Stimulated activated CD4-positive, alpha-beta T cell treated with anti-CD3 and anti-CD28 coated beads, Interleukin-12 subunit alpha, Interleukin-12 subunit beta, amount 100 ng/mL, for 4 hours (primary cell): ENCODE measurements around the gene CISD2.
"Not testable (repeated sequence)": the region's sequence is repeated elsewhere in the genome, so short reads cannot be mapped to it uniquely, and the experiment has no call there.

Source experiments
- DNase-seq: peaks from one replicate; pipeline ENCODE4 v3.0.0-alpha.2; 2020

The CISD2 gene

DNA sequence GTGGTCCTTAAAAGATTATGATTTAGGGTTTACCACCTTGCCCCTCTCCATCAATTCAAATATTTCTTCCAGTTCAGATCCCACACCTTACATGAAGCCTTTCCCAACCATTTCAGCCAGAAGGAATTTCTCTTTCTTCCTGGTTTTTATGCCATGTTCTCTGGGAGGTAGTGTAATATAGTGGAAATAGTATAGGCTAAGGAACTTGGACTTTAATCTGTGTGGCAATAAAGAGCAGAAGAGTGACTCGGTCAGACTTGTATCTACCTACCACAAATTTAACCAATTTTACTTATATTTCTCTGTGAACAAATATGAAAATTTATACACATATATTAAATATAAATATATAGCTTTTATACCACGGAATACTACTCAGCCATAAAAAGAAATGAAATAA, 18.4 kb upstream of the CISD2 start:
- no peak for DNase-seq

DNA sequence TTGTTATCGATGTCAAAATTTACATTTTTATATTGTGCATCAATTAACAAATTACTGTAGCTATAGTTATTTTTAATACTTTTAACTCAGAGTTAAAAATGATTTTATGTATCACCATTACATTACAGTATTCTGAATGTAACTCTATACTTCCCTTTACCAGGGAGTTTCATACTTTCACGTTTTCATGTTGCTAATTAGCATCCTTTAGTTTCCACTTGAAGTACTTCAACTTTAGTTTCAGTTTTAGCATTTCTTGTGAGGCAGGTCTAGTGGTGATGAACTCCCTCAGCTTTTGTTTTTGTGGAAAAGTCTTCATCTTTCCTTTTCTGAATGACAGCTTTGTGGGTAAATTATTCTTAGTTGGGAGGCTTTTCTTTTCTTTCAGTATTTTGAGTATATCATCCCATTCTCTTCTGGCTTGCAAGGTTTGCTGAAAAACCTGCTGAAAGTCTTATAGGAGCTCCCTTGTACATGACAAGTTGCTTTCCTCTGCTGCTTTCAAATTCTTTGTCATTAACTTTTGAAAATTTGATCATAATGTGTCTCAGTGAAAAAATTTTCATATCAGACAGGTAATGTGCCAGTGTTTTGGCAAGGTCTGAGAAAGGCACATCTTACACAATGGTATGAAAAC, 9.8 kb upstream of the CISD2 start:
- DNase-seq: no peak

DNA sequence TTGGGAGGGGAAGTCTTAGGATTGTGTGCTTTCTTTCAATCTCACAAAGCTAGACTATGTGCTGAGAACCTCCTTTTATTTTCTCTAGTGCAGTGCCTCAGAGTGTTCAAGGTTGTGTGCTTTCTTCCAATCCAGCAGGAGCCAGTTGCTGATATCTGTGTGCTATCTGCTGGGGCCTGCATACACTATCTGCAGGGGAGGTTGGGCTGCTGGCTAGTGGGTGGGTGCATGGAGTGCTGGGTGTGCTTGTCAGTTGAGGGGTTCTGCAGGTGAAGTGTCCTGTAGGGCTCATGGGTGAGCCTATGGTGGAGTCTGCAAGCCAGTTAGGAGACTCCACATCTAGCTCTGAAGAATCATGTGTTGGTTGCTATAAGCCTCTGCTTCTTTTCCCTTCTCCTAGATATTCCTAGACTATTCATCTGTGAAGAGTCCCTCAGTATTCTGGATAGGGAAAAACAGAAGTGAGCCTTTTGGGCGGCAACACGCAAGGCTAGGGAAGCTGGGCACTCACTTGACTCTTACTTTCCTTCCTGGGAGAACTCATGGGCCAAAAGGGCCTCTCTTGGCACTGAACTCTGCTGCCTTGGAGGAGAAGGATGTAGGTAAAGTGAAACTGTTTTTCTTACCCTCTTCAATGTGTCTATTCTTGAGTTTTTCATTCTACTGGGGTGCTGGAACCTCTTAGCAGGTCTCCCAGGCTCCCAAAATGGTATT, 8.0 kb upstream of the CISD2 start:
- DNase-seq: no peak

DNA sequence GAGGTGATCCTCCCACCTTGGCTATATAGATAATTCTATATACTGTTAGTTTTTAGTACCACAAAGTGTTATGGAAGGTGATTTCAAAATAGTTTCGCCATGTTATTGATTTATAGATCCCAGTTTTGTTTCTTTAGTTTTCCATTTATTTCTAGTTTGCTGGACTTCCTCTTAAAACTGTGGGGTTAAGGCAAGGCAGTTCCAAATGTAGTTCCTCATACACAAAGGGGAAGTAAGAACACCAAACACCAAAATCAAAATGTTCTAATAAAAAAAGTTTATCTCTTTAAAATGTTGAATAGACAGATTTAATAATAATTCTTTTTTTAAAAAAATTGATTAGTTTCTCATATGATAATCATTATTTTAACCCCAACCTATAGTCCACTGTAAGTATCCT, 6.8 kb upstream of the CISD2 start:
- DNase-seq: no peak

DNA sequence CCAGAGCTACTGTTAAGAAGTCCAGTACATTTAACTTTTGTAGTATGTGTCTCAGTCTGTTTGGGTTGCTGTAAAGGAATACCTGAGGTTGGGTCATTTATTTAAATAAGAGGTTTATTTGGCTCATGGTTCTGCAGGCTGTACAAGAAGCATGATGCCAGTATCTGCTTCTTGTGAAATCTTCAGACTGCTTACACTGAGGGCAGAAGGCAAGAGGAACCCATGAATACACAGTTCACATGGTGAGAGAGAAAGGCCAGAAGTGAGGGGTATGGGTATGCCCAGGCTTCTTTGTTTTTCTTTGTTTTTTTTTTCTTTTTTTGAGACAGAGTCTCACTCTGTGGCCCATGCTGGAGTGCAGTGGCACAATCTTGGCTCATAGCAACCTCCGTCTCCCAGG, 6.0 kb upstream of the CISD2 start:
- no peak for DNase-seq

DNA sequence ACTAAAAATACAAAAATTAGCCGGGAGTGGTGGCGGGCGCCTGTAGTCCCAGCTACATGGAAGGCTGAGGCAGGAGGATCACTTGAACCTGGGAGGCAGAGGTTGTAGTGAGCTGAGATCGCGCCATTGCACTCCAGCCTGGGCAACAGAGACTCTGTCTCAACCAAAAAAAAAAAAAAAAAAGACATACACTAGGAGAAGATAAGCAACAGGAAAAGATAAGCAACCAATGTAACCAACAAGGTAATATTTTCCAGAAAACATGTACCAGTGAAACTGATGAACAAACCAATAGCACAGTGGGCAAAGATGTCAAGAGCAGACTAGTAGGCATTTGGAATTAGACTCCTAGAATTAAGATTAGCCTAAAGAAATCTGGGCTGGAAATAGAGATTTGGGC, 3.5 kb upstream of the CISD2 start:
- DNase-seq: not testable (repeated sequence)

DNA sequence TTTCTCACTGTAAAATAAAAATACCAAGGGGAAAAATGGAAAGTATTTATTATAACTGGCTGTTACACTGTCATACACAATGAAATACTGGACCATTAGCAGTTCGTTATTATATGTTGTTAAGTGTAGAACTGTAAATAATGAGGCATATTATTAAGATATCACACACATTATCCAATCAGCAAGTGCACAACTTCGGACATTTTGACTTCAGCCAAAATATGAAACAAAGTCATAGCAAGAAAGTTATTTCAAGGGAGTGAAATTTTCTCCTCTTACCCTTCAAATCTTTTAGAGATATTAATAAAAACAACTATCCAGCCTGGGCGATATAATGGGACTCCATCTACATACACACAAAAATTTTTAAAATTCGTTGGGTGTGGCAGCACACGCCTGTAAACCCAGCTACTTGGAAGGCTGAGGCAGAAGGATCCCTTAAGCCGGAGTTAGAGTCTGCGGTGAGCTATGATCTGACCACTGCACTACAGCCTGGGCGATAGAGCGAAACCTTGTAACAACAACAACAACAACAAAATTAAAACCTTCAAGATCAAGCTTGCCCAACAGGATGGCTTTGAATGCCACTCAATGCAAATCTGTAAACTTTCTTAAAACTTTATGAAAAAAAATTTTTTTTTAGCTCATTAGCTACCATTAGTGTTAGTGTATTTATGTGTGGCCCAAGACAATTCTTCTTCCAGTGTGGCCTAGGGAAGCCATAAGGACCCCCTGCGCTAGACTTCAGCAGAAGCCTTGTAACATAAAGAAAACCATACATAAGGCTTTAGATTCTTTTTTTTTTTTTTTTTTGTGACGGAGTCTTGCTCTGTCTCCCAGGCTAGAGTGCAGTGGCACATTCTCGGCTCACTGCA, 1.3 kb upstream of the CISD2 start:
- no peak for DNase-seq

DNA sequence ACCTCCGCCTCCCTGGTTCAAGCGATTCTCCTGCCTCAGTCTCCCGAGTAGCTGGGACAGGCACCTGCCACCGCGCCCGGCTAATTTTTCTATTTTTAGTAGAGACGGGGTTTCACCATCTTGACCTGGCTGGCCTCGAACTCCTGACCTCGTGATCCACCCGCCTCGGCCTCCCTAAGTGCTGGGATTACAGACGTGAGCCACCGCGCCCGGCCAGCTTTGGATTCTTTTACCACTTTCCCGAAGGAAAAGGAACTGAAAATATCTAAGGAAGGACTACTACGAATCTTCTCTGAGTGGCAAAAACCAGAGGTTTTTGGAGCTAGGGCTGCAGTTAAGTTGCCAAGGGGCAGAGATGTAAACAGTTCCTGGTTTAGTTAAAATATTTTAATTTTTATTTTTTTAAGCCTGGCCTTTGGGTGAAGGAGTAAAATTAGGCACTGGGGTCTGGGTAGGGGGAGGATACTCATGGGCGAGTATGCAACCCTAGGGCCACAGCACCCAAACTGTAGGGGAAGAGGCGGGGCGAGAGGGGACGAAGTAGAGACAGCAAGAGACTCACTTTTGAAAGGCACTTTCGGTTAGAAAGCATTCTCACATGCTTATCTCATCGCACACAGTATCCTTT, 525 bp upstream of the CISD2 start:
- DNase-seq: peak; percentile 25

DNA sequence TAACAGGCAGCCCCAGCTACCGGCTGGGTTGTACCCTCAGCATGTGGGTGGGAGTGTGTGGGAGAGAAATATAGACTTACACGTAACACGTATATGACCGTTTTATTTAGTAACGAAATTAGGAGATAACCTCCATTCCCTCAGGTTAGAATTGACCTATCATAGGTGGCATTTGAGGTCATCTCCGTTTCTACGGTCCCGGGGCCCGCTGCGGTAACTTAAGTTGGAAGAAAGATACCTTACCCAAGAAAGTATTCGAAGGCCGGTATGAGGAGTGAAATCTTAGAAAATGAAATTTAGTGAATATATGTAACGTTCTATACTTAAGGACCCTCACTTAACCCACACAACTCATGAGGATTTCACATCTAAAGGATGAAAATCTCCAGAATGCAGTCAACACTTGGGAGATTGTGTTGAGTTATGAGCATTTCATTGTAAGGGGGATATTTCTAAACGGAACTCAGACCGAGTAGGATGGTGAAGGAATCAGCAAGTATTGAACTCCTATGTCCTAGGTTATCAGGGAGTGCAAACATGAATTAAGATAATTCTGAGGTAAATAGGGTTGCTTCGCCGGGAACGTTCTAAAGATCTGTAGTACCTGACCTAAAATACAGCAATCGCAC, 891 bp downstream of the CISD2 start:
- peak; percentile 48 for DNase-seq

DNA sequence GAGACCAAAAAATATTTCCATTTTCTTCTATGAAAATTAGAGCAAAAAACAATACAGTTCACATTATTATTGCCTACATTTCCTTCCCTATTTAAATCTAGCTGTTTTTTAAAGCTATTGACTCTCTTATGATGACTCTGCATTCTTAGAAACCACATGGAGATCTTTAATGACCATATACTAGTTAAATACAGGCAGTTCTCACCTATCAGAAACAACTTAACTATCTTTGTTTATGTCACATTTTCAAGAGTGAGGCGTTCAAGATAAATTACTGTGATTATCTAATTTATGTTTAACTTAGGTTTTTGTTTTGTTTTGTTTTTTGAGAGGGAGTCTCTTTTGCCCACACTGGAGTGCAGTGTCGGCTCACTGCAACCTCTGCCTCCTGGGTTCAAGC, 3.0 kb downstream of the CISD2 start:
- no peak for DNase-seq

DNA sequence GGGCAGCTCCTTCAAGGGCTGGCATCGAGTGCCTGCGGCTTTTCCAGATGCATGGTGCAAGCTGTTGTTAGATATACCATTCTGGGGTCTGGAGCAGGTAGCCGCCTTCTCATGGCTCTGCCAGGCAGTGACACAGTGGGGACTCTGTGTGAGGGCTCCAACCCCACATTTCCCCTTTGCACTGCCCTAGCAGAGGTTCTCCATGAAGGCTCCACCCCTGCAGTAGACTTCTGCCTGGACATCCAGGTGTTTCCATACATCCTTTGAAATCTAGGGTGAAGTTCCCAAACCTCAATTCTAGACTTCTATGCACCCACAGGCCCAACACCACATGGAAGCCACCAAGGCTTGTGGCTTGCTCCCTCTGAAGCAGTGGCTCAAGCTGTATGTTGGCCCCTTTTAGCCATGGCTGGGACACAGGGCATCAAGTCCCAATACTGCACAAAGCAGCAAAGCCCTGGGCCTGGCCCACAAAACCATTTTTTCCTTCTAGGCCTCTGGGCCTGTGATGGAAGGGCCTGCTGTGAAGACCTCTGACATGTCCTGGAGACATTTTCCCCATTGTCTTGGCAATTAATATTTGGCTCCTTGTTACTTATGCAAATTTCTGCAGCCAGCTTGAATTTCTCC, 8.8 kb downstream of the CISD2 start:
- not testable (repeated sequence) for DNase-seq

DNA sequence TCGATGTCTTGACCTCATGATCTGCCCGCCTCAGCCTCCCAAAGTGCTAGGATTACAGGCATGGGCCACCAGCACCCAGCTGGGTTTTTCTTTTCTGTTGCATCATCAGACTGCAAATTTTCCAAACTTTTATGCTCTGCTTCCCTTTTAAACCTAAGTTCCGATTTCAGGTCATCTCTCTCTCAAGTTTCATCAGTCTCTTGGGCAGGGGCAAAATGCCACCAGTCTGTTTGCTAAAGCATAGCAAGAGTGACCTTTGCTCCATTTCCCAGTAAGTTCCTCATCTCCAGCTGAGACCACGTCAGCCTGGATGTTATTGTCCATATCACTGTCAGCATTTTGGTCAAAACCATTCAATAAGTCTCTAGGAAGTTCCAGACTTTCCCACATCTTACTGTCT, 9.6 kb downstream of the CISD2 start:
- not testable (repeated sequence) for DNase-seq

DNA sequence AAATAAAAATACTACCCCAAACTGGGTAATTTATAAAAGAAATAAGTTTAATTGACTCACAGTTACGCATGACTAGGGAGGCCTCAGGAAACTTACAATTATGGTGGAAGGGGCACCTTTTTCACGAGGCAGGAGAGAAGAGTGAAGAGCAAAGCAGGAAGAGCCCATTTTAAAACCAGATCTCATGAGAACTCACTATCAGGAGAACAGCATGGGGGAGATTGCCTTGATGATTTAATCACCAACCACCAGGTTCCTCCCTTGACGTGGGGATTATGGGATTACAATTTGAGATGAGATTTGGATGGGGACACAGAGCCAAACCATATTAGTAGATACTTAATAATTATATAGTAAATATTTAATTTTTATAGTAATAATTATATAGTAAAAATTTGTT, 10.1 kb downstream of the CISD2 start:
- DNase-seq: no peak

DNA sequence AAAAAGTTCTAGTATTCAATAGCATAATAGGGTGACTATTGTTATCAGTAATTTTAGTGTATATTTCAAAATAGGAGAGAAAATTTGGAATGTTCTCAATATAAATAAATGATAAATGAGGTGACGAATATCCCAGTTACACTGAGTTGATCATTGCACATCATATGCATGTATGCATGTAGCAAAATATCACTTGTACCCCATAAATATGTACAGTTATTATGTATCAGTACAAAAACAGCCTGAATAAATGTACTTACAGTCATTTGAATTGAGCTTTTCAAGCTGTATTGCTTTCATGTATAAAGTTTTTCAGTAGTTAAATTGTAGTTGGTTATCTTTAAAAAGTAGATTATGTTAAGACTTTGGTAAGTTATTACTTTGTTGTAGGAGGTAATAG, 12.6 kb downstream of the CISD2 start:
- DNase-seq: no peak

DNA sequence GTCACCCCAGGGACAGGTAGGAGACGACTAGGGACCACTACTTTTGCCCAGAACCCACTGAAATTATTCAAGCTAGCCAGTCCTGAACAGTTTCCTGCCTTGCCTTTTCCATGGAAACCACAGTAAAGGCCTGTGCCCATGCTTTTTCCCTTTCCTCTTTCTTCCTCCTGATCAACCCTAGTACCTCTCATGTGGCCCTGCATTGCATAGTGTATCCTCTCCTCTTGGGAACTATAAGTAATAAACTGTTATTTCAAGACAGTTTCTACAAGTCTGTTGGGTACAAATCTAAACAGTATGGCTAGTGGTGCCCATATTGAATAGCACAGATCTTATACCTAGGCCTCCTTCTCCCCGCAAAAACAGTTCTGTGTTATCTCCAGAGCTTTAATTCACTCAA, 14.5 kb downstream of the CISD2 start:
- DNase-seq: no peak

DNA sequence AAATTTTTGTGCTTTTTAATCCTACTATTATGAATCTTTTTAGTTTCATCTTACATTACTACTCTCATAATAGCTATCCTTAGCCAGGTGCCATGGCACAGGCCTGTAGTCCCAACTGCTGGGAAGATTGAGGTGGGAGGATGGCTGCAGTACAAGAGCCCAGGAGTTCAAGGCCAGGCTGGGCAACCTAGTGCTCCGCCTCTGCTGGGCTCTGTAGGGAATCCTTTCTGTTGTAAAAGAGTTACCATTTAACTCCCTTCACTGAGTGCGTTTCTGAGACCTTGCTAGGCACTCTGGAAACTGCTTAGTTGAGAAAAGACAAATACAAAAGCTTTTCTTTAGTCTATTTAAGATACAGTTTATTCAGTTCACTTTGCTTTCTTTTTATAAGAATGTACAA, 19.8 kb downstream of the CISD2 start:
- DNase-seq: not testable (repeated sequence)

DNA sequence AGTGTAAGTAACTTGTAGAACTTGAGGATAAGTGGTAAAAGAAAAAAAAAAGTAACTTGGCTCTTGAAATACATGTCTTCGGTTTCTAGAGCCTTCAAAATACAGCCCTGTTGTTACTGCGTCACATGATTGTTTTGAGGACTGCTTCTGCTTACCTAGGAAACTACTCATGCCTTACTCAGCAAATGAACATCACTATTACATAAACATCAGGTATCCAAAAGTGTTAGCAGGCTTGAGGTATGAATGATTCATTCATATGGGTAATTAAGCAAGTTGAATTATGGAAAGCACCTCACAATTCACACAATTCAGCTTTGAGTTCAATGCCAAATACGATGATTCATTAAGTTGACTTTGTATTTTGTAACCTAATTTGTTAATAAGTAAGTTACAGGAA, 21.1 kb downstream of the CISD2 start:
- not testable (repeated sequence) for DNase-seq

DNA sequence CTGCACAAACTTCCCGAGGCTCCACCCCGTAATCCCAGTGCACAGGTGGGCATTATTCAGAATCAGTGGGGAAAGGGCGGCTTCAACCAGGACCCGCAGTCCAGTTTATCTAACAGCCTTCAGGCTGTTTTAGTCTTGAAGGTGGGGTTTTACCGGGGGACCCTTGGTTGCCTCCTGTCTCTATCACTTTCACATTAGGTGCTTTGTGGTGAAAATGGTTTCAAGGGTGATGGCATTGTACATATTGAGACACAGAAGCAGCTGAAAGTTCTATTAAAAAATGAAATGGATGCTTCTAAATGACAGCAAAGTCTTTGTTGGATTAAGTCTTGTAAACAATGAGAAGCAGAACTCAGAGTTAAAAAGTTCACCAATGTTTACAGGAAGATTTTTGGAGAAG, 27.8 kb downstream of the CISD2 start:
- not testable (repeated sequence) for DNase-seq

DNA sequence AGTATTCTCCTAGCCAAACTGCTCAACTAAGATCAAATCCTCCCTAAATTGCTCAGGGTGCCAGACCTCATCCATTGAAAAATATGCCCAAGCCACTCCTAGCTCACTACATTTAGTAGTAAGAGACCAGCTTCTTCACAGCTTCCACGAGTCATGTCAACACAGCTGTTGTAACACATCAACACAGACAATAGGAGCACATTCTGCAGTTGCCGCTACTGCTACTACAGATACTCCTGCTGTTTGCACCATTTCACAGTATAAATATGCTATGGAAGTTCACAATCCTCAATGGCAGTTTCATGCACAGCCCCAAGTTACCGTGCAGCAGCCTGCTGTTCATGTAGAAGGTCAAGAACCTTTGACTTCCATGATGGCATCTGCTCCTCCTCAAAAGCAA, 28.8 kb downstream of the CISD2 start:
- DNase-seq: not testable (repeated sequence)

DNA sequence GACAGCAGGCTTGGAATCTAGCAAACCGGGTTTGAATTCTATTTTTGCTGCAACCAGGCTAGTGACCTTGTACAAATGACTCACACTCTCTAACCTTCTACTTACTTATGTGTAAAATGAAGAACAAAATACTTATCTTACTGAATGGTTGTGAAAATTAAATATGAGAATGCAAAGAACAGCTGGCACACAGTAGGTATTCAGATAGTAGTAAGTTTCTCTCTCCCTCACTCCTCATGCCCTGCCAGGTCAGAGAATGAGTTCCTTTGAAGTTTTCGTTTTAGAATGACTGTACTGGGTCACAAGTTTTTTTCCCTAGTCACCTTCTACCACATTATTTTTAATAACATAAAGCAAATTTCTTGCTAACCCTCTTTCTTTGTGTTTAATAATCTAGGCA, 33.0 kb downstream of the CISD2 start:
- DNase-seq: no peak

DNA sequence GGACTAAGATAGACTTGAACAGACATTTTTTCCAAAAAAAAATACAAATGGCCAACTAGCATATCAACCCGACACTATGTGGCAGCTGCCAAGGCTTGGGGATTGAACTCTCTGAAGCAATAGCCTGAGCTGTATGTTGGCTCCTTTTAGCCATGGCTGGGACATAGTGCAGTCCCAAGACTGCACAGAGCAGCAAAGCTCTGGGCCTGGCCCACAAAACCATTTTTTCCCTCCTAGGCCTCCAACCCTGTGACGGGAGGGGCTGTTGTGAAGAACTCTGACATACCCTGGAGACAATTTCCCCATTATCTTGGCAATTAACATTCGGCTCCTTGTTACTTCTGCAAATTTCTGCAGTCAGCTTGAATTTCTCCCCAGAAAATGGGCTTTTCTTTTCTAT, 50.1 kb downstream of the CISD2 start:
- no peak for DNase-seq

DNA sequence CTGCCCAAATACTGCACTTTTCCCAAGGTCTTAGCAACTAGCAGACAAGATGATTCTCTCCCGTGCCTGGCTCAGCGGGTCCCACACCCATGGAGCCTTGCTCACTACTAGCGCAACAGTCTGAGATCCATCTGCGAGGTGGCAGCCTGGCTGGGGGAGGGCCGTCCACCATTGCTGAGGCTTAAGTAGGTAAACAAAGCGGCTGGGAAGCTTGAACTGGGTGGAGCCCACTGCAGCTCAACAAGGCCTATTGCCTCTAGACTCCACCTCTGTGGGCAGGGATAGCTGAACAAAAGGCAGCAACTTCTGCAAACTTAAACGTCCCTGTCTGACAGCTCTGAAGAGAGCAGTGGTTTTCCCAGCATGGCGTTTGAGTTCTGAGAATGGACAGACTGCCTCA, 50.9 kb downstream of the CISD2 start:
- not testable (repeated sequence) for DNase-seq
